ENCODE results near the gene OR10K2.

- no peak for TF ChIP-seq REST (IDR thresholded peaks at IDR 0.05; ENCODE audit: borderline replicate concordance)
- TF ChIP-seq REST (CRISPR knock-in tag; IDR thresholded peaks at IDR 0.05; ENCODE audit: low read depth): no peak
- TF ChIP-seq ZNF280B (CRISPR knock-in tag; IDR thresholded peaks at IDR 0.05): no peak
- TF ChIP-seq TAF1 (IDR thresholded peaks at IDR 0.05; ENCODE audit: control insufficient read depth, extremely low read depth, insufficient read depth, low read length, severe bottlenecking): no peak
- no peak for TF ChIP-seq EZH2 (IDR thresholded peaks at IDR 0.05; ENCODE audit: borderline replicate concordance, low read depth, low read length)
- TF ChIP-seq ATF1 (CRISPR knock-in tag; IDR thresholded peaks at IDR 0.05): no peak
- no peak for TF ChIP-seq ATF1 (tag; IDR thresholded peaks at IDR 0.05)
- TF ChIP-seq XRCC4 (IDR thresholded peaks at IDR 0.05; ENCODE audit: extremely low read depth, insufficient read depth, insufficient read length): no peak
- TF ChIP-seq MEF2A (IDR thresholded peaks at IDR 0.05; ENCODE audit: control insufficient read depth, low read depth, low read length): no peak
These were observed 28.5 kb upstream of the OR10K2 start for GRCh38 chr1:158454537-158454936.
